GM23338 (cell line): ENCODE data around the gene NNMT. TPM values are rescaled to one million over a fixed set of nuclear protein-coding genes. Genes with fewer than 3 reads are reported as not detected.

ENCODE experiments used
- ATAC-seq: fragments of 200-7000 bp; cut with Tn5 transposase; 3 replicates; pipeline ENCODE4 v1.9.1; 2020
- DNase-seq: peaks from one replicate; pipeline ENCODE4 v3.0.0-alpha.2; 2015; ENCODE audit warnings: low spot score
- H2AFZ ChIP-seq: fragments of 200-600 bp; sonication (generic); 2 replicates; pipeline ENCODE4 v1.8.0; 2016; ENCODE audit warnings: antibody characterized with exemption, mild to moderate bottlenecking, moderate library complexity
- H3F3A ChIP-seq: fragments of 200-600 bp; sonication (generic); replicated peaks from 2 replicates; pipeline ENCODE4 v1.8.0; 2017; ENCODE audit warnings: antibody characterized with exemption, mixed run types, low read depth
- H3K27ac ChIP-seq: fragments of 200-600 bp; sonication (generic); 2 replicates; pipeline ENCODE4 v1.6.1; 2016; ENCODE audit warnings: low read depth
- H3K27me3 ChIP-seq: fragments of 200-600 bp; sonication (generic); 2 replicates; pipeline ENCODE4 v1.8.0; 2016; ENCODE audit warnings: mild to moderate bottlenecking, mixed run types, moderate library complexity; ENCODE audit not compliant: insufficient read depth
- H3K36me3 ChIP-seq: fragments of 200-600 bp; sonication (generic); 2 replicates; pipeline ENCODE4 v1.8.0; 2016; ENCODE audit warnings: mild to moderate bottlenecking; ENCODE audit not compliant: insufficient read depth
- H3K4me1 ChIP-seq: fragments of 200-600 bp; sonication (generic); 2 replicates; pipeline ENCODE4 v1.8.0; 2016; ENCODE audit warnings: mild to moderate bottlenecking, moderate library complexity; ENCODE audit not compliant: insufficient read depth
- H3K4me2 ChIP-seq: fragments of 200-600 bp; sonication (generic); 2 replicates; pipeline ENCODE4 v1.7.1; 2017; ENCODE audit warnings: mixed run types
- H3K4me3 ChIP-seq: fragments of 200-600 bp; sonication (generic); 2 replicates; pipeline ENCODE4 v1.6.1; 2016; ENCODE audit warnings: mixed run types
- H3K79me2 ChIP-seq: fragments of 200-600 bp; sonication (generic); replicated peaks from 2 replicates; pipeline ENCODE4 v1.8.0; 2017; ENCODE audit warnings: mild to moderate bottlenecking; ENCODE audit not compliant: insufficient read depth
- H3K9me2 ChIP-seq: fragments of 200-600 bp; sonication (generic); 2 replicates; pipeline ENCODE4 v1.8.0; 2017; ENCODE audit not compliant: insufficient read depth
- H4K20me1 ChIP-seq: fragments of 200-600 bp; sonication (generic); replicated peaks from 2 replicates; pipeline ENCODE4 v1.8.0; 2017; ENCODE audit warnings: mild to moderate bottlenecking; ENCODE audit not compliant: insufficient read depth
- H3K27ac Mint-ChIP-seq: 2 replicates; pipeline ENCODE4 v1.8.0; 2020; ENCODE audit warnings: inconsistent platforms, mild to moderate bottlenecking, moderate library complexity, mixed read lengths
- H3K27me3 Mint-ChIP-seq: 3 replicates; pipeline ENCODE4 v1.8.0; 2022; ENCODE audit warnings: low read depth, mild to moderate bottlenecking, moderate library complexity, mixed read lengths, inconsistent platforms; ENCODE audit not compliant: insufficient read depth, poor library complexity
- H3K36me3 Mint-ChIP-seq: 3 replicates; pipeline ENCODE4 v1.8.0; 2021; ENCODE audit warnings: low read depth, mild to moderate bottlenecking, inconsistent platforms, moderate library complexity, mixed read lengths
- H3K4me1 Mint-ChIP-seq: 3 replicates; pipeline ENCODE4 v1.8.0; 2020; ENCODE audit warnings: mild to moderate bottlenecking, inconsistent platforms, mixed read lengths
- H3K4me3 Mint-ChIP-seq: 3 replicates; pipeline ENCODE4 v1.8.0; 2021; ENCODE audit warnings: moderate library complexity, mild to moderate bottlenecking, inconsistent platforms, mixed read lengths
- H3K9me3 Mint-ChIP-seq: 3 replicates; pipeline ENCODE4 v1.8.0; 2020; ENCODE audit warnings: moderate library complexity, mild to moderate bottlenecking, inconsistent platforms, mixed read lengths
- CREB1 ChIP-seq: fragments of 250-450 bp; sonication (Bioruptor Pico); IDR thresholded peaks from 2 replicates; pipeline ENCODE4 v1.5.0; 2020; ENCODE audit warnings: low read depth, mild to moderate bottlenecking, moderate library complexity
- EZH2 ChIP-seq: fragments of 200-600 bp; sonication (generic); IDR thresholded peaks from one replicate; pipeline ENCODE4 v1.8.0; 2017; ENCODE audit warnings: antibody characterized with exemption, mild to moderate bottlenecking, low read depth; ENCODE audit not compliant: unreplicated experiment
- EZH2phosphoT487 ChIP-seq: fragments of 200-600 bp; sonication (generic); IDR thresholded peaks from one replicate; pipeline ENCODE4 v1.8.1; 2018; ENCODE audit warnings: antibody characterized with exemption; ENCODE audit not compliant: unreplicated experiment
- STAT1 ChIP-seq: IDR thresholded peaks from one replicate; pipeline ENCODE4 v1.6.1; 2016; ENCODE audit warnings: antibody characterized with exemption; ENCODE audit not compliant: unreplicated experiment
- ZNF114 ChIP-seq: fragments of 250-450 bp; sonication (Bioruptor Pico); IDR thresholded peaks from 2 replicates; pipeline ENCODE4 v1.5.0; 2020; ENCODE audit warnings: mild to moderate bottlenecking, moderate library complexity
- polyA plus RNA-seq: library from polyadenylated mRNA; unstranded; fragments of >200 nt; fragmentation: Nextera tagmentation; extraction: Ambion mirVana; gene quantifications from 2 replicates; pipeline ENCODE4 v1.2.1, GENCODE V29; 2016
- total RNA-seq: library from RNA; depleted of rRNA; stranded (reverse); fragments of >200 nt; shearing (Covaris generic); gene quantifications from 2 replicates; pipeline ENCODE4 v1.2.3, GENCODE V29; 2014
- TF ChIP-seq, protein P1 (sequence below): IDR thresholded peaks from 2 replicates; pipeline ENCODE4 v1.6.1; 2016; ENCODE audit warnings: antibody characterized with exemption
- TF ChIP-seq, protein P2 (sequence below), 2 experiments: fragments of 200-600 bp in 1 of 2; sonication (generic) in 1 of 2; conservative IDR thresholded peaks; 2 replicates each; pipeline versions ENCODE4 v1.5.1 to v1.6.1; 2016 to 2017; ENCODE audit warnings: antibody characterized with exemption in 2 of 2, low read depth in 2 of 2, mild to moderate bottlenecking in 2 of 2, moderate library complexity in 1 of 2
- TF ChIP-seq, protein P3 (sequence below): fragments of 250-450 bp; sonication (Bioruptor Pico); IDR thresholded peaks from 2 replicates; pipeline ENCODE4 v1.5.0; 2020; ENCODE audit warnings: mild to moderate bottlenecking, moderate library complexity
- TF ChIP-seq, protein P4 (sequence below): IDR thresholded peaks from one replicate; pipeline ENCODE4 v1.6.1; 2018; ENCODE audit warnings: antibody characterized with exemption; ENCODE audit not compliant: unreplicated experiment

Gene NNMT
- total and polyA plus RNA-seq, 2 experiments from 2014 or later = 0.40 TPM; not detected in 1

DNA sequence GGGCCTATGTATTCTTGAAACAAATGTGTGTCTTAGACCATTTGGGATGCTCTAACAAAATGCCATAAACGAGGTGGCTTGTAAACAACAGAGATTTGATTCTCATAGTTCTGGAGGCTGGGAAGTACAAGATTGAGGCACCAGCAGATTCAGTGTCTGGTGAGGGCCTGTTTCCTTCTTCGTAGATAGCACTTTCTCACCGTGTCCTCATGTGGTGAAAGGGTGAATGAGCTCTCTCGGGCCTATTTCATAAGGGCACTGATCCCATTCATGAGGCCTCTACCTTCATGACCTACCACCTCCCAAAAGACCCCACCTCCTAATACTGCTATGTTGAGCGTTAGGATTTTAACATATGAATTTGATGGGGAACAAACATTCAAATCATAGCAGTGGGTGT is 6.4 kb upstream of the NNMT start:
- H3K9me3 Mint-ChIP-seq = no peaks in the 10 kb centered on the region
- ATAC-seq (peak; percentile 63; the same call in 2 of the 3 replicates), DNase-seq (peak; percentile 22)
- no peak overlapping the region for H3K4me3 Mint-ChIP-seq
- Histone ChIP-seq H3K27me3 (no peaks in the 10 kb centered on the region), H3K4me1 (0 out of 2 replicates have a peak, but pooled peaks cover 13% of the 10 kb centered on the region), H3K79me2 (no peaks in the 10 kb centered on the region), H3K4me2 (no peak overlapping the region), H2AFZ (no peak overlapping the region), H3K27ac (no peak overlapping the region), H3K9me2 (no peaks in the 10 kb centered on the region), H4K20me1 (no peaks in the 10 kb centered on the region), H3K4me3 (no peak overlapping the region), H3F3A (no peaks in the 10 kb centered on the region), H3K36me3 (no peaks in the 10 kb centered on the region)
- H3K27me3 Mint-ChIP-seq = no peaks in the 10 kb centered on the region
- TF ChIP-seq, protein P1, sequence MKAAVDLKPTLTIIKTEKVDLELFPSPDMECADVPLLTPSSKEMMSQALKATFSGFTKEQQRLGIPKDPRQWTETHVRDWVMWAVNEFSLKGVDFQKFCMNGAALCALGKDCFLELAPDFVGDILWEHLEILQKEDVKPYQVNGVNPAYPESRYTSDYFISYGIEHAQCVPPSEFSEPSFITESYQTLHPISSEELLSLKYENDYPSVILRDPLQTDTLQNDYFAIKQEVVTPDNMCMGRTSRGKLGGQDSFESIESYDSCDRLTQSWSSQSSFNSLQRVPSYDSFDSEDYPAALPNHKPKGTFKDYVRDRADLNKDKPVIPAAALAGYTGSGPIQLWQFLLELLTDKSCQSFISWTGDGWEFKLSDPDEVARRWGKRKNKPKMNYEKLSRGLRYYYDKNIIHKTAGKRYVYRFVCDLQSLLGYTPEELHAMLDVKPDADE = no peak
- TF ChIP-seq EZH2 = no peak
- TF ChIP-seq, protein P2, sequence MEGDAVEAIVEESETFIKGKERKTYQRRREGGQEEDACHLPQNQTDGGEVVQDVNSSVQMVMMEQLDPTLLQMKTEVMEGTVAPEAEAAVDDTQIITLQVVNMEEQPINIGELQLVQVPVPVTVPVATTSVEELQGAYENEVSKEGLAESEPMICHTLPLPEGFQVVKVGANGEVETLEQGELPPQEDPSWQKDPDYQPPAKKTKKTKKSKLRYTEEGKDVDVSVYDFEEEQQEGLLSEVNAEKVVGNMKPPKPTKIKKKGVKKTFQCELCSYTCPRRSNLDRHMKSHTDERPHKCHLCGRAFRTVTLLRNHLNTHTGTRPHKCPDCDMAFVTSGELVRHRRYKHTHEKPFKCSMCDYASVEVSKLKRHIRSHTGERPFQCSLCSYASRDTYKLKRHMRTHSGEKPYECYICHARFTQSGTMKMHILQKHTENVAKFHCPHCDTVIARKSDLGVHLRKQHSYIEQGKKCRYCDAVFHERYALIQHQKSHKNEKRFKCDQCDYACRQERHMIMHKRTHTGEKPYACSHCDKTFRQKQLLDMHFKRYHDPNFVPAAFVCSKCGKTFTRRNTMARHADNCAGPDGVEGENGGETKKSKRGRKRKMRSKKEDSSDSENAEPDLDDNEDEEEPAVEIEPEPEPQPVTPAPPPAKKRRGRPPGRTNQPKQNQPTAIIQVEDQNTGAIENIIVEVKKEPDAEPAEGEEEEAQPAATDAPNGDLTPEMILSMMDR (conservative IDR thresholded peaks at IDR 0.05; ENCODE audit: low read depth in 2 of 2) = no peak
- no peak for TF ChIP-seq EZH2phosphoT487
- TF ChIP-seq ZNF114 = no peak
- TF ChIP-seq, protein P3, sequence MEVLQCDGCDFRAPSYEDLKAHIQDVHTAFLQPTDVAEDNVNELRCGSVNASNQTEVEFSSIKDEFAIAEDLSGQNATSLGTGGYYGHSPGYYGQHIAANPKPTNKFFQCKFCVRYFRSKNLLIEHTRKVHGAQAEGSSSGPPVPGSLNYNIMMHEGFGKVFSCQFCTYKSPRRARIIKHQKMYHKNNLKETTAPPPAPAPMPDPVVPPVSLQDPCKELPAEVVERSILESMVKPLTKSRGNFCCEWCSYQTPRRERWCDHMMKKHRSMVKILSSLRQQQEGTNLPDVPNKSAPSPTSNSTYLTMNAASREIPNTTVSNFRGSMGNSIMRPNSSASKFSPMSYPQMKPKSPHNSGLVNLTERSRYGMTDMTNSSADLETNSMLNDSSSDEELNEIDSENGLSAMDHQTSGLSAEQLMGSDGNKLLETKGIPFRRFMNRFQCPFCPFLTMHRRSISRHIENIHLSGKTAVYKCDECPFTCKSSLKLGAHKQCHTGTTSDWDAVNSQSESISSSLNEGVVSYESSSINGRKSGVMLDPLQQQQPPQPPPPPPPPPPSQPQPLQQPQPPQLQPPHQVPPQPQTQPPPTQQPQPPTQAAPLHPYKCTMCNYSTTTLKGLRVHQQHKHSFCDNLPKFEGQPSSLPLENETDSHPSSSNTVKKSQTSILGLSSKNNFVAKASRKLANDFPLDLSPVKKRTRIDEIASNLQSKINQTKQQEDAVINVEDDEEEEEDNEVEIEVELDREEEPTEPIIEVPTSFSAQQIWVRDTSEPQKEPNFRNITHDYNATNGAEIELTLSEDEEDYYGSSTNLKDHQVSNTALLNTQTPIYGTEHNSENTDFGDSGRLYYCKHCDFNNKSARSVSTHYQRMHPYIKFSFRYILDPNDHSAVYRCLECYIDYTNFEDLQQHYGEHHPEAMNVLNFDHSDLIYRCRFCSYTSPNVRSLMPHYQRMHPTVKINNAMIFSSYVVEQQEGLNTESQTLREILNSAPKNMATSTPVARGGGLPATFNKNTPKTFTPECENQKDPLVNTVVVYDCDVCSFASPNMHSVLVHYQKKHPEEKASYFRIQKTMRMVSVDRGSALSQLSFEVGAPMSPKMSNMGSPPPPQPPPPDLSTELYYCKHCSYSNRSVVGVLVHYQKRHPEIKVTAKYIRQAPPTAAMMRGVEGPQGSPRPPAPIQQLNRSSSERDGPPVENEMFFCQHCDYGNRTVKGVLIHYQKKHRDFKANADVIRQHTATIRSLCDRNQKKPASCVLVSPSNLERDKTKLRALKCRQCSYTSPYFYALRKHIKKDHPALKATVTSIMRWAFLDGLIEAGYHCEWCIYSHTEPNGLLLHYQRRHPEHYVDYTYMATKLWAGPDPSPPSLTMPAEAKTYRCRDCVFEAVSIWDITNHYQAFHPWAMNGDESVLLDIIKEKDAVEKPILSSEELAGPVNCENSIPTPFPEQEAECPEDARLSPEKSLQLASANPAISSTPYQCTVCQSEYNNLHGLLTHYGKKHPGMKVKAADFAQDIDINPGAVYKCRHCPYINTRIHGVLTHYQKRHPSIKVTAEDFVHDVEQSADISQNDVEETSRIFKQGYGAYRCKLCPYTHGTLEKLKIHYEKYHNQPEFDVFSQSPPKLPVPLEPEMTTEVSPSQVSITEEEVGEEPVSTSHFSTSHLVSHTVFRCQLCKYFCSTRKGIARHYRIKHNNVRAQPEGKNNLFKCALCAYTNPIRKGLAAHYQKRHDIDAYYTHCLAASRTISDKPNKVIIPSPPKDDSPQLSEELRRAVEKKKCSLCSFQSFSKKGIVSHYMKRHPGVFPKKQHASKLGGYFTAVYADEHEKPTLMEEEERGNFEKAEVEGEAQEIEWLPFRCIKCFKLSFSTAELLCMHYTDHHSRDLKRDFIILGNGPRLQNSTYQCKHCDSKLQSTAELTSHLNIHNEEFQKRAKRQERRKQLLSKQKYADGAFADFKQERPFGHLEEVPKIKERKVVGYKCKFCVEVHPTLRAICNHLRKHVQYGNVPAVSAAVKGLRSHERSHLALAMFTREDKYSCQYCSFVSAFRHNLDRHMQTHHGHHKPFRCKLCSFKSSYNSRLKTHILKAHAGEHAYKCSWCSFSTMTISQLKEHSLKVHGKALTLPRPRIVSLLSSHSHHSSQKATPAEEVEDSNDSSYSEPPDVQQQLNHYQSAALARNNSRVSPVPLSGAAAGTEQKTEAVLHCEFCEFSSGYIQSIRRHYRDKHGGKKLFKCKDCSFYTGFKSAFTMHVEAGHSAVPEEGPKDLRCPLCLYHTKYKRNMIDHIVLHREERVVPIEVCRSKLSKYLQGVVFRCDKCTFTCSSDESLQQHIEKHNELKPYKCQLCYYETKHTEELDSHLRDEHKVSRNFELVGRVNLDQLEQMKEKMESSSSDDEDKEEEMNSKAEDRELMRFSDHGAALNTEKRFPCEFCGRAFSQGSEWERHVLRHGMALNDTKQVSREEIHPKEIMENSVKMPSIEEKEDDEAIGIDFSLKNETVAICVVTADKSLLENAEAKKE (CRISPR knock-in tag) = no peak
- no peak for TF ChIP-seq STAT1
- TF ChIP-seq, protein P4, sequence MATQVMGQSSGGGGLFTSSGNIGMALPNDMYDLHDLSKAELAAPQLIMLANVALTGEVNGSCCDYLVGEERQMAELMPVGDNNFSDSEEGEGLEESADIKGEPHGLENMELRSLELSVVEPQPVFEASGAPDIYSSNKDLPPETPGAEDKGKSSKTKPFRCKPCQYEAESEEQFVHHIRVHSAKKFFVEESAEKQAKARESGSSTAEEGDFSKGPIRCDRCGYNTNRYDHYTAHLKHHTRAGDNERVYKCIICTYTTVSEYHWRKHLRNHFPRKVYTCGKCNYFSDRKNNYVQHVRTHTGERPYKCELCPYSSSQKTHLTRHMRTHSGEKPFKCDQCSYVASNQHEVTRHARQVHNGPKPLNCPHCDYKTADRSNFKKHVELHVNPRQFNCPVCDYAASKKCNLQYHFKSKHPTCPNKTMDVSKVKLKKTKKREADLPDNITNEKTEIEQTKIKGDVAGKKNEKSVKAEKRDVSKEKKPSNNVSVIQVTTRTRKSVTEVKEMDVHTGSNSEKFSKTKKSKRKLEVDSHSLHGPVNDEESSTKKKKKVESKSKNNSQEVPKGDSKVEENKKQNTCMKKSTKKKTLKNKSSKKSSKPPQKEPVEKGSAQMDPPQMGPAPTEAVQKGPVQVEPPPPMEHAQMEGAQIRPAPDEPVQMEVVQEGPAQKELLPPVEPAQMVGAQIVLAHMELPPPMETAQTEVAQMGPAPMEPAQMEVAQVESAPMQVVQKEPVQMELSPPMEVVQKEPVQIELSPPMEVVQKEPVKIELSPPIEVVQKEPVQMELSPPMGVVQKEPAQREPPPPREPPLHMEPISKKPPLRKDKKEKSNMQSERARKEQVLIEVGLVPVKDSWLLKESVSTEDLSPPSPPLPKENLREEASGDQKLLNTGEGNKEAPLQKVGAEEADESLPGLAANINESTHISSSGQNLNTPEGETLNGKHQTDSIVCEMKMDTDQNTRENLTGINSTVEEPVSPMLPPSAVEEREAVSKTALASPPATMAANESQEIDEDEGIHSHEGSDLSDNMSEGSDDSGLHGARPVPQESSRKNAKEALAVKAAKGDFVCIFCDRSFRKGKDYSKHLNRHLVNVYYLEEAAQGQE = no peak
- TF ChIP-seq CREB1 = no peak
- H3K36me3 Mint-ChIP-seq = no peaks in the 10 kb centered on the region
- H3K27ac Mint-ChIP-seq = no peak overlapping the region
- H3K4me1 Mint-ChIP-seq = peaks cover 20% of the 10 kb centered on the region; the same call in 2 of the 3 replicates
